ENCODE results near the gene ST8SIA5. TPM values are rescaled to one million over a fixed set of nuclear protein-coding genes. Genes with fewer than 3 reads are reported as not detected.
"Not testable (repeated sequence)": the region's sequence is repeated elsewhere in the genome, so short reads cannot be mapped to it uniquely, and the experiment has no call there.

Gene ST8SIA5, protein sequence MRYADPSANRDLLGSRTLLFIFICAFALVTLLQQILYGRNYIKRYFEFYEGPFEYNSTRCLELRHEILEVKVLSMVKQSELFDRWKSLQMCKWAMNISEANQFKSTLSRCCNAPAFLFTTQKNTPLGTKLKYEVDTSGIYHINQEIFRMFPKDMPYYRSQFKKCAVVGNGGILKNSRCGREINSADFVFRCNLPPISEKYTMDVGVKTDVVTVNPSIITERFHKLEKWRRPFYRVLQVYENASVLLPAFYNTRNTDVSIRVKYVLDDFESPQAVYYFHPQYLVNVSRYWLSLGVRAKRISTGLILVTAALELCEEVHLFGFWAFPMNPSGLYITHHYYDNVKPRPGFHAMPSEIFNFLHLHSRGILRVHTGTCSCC
- not detected in 2 replicates for total RNA-seq (2014; rRNA removed; shearing (Covaris generic))
- polyA plus RNA-seq (2015; cell fraction: cytosol; rRNA removed): 0.11 TPM in 1 of 2 replicates, not detected in the other
- 0.37 TPM in 1 of 2 replicates, not detected in the other for polyA plus RNA-seq (2015; cell fraction: nucleus; rRNA removed)

DNA sequence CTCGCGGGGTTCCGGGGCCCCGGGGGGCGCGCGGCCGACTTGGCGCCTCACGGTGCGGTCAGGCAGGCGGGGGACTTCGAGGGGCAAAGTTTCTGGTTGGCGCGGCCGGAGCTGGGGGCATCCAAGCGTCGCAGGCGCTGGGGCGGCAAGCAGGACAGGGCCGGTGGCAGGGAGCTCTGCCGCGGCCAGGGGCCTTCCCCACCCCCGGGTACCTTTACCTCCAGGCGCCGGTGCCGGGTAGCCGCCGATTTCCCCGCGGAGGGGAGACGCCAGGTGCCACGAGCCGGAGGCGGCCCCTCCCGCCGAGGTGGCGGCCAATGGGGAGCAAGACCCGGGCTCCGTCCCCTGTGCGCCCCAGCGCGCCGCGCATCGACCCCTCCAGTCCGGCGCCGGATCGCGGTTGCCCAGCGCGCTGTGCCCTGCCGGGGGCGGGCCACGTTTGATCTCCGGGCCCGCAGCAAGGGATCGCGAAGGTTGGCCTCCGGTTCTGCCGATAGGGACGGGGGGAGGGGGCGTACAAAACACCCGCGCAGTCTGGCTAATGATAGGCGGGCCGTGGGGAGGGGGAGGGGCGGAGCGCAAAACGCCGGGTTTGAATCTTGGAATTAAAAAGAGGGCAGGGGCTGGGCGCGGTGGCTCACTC, at the start of gene ST8SIA5:
Gene ST8SIA5, minus strand, starts transcription at position 495 of the 643 bp plus-strand sequence. CDS start 545 bp downstream, outside the sequence.
- in situ Hi-C loops (cut with HindIII; ENCODE audit: low pct_unique_long_range_greater_than_20kb, low sequenced_read_pairs): no loop called here
- DNase-seq (ENCODE audit: low read depth, low spot score): no peak

DNA sequence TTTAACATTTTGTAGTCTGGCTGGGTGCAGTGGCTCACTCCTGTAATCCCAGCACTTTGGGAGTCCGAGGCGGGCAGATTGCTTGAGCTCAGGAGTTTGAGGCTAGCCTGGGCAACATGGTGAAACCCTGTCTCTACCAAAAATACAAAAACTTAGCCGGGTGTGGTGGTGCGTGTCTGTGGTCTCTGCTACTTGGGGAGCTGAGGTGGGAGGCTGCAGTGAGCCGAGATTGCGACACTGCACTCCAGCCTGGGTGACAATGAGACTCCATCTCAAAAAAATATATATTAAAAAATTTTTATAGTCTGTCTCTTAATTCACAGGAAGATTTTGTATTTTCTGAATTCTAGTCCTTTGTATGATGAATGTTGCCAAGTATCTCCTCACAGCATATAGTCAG, 39.1 kb upstream of the ST8SIA5 start:
- DNase-seq (ENCODE audit: low read depth, low spot score); in situ Hi-C loops (cut with HindIII; ENCODE audit: low pct_unique_long_range_greater_than_20kb, low sequenced_read_pairs): not testable (repeated sequence)

DNA sequence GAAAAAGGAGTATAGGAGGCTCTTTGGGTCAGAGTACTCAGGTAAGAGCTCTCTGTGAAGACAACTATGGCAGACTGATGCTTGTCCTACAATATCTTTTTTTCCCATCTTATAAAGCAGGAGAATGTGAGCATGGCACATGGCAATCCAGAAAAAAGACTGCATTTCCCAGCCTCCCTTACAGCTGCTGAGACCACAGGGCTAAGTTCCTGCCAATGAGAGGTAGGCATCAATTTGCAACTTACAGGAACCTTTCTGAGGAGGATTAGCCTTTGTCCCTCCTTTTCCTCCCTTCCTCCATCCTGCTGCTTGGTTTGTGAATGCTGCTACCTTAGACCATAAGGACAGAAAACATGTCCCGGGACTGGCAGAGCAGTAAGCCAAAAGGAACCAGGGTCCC, 37.8 kb upstream of the ST8SIA5 start:
- in situ Hi-C loops (cut with HindIII; ENCODE audit: low pct_unique_long_range_greater_than_20kb, low sequenced_read_pairs): no loop called here
- DNase-seq (ENCODE audit: low read depth, low spot score): no peak

DNA sequence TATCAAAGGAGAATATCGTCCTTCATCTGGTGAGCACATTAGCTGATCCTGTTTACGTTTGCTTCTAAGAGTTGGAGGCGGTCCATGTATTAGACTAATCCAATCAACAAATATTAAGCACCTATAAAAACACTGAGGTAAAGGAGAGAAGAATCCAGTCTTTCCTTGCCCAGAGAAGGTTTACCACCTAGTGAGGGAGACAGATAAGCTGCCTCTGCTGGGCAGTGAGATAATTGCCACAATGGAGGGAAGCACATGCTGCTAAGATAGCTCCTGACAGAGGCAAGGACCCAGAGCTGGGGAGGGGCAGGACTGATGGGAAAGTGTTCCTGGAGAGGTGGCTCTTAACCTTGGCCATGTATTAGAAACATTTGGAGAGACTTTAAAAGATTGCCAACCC, 36.7 kb upstream of the ST8SIA5 start:
- in situ Hi-C loops (cut with HindIII; ENCODE audit: low pct_unique_long_range_greater_than_20kb, low sequenced_read_pairs): no loop called here
- peak; percentile 7 for DNase-seq (ENCODE audit: low read depth, low spot score)

- in situ Hi-C loops (cut with HindIII; ENCODE audit: low pct_unique_long_range_greater_than_20kb, low sequenced_read_pairs): no loop called here
- no peak for DNase-seq (ENCODE audit: low read depth, low spot score)
These were observed 32.2 kb upstream of the ST8SIA5 start for GRCh38 chr18:46789088-46789487.

DNA sequence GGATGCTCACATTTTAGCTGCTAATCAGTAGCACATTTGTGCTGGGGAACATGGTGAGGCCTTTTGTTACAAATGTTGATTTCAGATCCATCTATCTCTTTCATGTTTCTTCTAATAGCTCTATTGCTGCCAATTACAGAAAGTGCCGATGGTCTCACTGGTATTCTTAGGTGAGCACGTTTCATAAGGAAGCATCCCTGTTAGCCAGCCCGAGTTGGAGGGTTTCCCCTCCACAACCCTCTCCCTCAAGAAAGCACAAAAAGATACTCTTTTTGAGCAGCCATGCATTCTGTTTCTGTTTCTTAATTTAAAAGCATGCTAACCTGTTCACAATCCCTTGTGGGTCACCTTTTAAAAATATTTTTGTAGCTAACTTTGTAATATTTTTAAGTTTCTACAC, 30.8 kb upstream of the ST8SIA5 start:
- in situ Hi-C loops (cut with HindIII; ENCODE audit: low pct_unique_long_range_greater_than_20kb, low sequenced_read_pairs): no loop called here
- no peak for DNase-seq (ENCODE audit: low read depth, low spot score)

DNA sequence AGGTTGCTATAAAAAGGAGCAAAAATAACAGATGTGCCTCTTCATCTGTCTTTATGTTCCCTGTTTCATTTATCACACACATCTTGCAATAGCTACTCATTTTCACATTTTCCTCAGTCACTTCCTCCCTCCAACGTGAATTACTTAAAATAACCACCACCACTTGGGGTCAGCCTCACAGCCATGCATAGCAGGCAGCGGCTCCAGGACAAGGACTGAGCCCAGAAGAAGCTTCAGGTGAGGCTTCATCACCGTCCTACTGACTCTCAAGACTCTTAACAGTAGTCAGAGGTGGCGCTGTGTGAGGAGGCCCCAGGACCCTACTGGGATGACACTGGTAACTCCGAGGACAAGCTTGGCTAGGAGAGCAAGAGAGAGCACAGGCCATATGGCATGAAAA, 15.5 kb upstream of the ST8SIA5 start:
- no peak for DNase-seq (ENCODE audit: low read depth, low spot score)
- in situ Hi-C loops (cut with HindIII; ENCODE audit: low pct_unique_long_range_greater_than_20kb, low sequenced_read_pairs): no loop called here

DNA sequence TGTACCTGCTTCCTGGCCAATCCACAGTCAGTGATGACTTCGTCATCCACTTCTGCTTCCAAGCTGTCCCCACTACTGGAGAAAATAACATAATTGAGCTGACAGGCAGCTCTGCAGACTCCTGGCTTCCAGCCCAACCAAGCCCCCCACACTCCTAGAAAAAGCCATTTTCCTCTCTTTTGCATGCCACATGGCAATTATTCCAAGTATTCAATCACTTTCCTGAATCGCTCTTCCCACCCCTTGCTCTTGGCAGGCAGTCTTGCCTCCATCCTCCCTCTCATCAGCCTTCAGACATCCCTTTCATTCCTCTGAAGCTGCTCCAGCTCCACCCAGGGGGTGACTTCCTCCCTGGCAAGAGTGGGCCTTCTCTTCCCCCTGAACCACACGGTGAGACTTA, 14.3 kb upstream of the ST8SIA5 start:
- in situ Hi-C loops (cut with HindIII; ENCODE audit: low pct_unique_long_range_greater_than_20kb, low sequenced_read_pairs): no loop called here
- no peak for DNase-seq (ENCODE audit: low read depth, low spot score)

DNA sequence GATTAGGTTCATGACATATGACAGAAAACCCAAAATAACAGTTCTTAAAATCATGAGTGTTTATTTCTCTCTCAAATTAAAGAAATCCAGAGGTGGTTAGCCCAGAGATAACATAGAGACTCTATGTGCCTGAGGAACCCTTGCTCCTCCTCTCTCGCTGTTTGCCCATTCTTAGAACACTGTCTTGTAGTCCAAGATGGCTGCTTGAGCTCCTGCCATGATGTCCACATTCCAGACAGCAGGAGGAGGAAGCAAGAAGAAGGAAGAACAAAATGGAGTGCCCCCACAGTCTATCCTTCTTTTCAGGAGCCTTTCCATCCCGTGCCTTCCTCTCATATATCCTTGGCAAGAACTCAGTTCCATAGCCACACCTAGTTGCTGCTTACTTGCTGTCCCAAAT, 13.9 kb upstream of the ST8SIA5 start:
- in situ Hi-C loops (cut with HindIII; ENCODE audit: low pct_unique_long_range_greater_than_20kb, low sequenced_read_pairs): no loop called here
- DNase-seq (ENCODE audit: low read depth, low spot score): no peak

DNA sequence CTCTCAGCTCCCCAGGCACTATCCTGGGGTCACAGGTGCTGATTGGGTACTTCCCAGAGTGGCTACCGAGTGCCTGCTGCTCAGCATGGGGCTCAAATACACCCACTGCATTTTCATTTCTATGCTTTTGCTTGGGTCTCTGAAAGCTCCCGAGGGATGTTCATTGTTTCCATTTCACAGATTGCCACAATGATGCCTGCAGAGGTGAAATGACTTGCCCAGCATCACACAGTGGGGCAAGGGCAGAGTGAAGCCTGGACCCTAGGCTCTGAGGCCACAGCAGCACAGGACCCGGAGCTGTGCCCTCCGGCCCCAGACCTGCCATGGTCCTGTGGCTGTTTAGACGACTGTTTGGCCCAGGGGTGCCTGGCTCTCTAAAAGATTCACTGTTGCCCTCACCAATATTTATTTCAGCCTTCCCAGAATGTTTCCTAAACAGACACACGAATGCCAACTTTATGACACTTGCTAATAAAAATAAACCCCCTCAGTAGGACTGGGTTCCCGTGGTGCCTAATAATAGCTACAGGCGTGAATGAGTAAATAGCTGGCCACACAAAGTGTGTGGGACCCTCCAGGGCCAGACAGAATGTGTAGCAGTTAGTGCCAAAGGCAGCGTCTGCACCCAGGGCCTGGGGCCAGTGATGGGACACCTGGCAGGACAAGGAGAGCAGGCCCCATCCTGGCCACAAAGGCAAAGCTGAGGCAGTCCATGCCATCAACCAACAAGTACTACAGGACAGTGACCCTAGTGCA, 11.5 kb upstream of the ST8SIA5 start:
- in situ Hi-C loops (cut with HindIII; ENCODE audit: low pct_unique_long_range_greater_than_20kb, low sequenced_read_pairs): no loop called here
- DNase-seq (ENCODE audit: low read depth, low spot score): no peak

GRCh38 chr18:46767217-46767616, 10.4 kb upstream of the ST8SIA5 start:
- in situ Hi-C loops (cut with HindIII; ENCODE audit: low pct_unique_long_range_greater_than_20kb, low sequenced_read_pairs): no loop called here
- no peak for DNase-seq (ENCODE audit: low read depth, low spot score)

DNA sequence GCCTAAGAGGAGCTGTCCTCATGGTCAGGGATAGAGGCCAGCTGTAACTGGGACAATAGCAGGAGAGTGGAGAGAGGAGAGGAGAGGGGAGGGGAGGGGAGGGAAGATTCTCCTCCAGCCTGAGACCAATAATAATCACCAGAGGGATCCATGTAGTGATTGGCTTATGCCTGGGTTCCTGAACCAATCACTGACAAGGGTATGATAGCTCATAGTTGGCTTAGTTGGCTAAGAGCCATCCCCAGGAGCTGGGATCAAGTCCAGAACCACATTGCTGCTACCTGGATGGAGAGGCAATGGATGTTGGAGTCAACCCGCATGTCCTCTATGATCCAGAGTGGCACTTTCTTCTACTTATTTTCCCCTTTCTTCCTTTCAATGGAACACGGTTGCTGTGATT, 7.7 kb upstream of the ST8SIA5 start:
- in situ Hi-C loops (cut with HindIII; ENCODE audit: low pct_unique_long_range_greater_than_20kb, low sequenced_read_pairs): no loop called here
- no peak for DNase-seq (ENCODE audit: low read depth, low spot score)

DNA sequence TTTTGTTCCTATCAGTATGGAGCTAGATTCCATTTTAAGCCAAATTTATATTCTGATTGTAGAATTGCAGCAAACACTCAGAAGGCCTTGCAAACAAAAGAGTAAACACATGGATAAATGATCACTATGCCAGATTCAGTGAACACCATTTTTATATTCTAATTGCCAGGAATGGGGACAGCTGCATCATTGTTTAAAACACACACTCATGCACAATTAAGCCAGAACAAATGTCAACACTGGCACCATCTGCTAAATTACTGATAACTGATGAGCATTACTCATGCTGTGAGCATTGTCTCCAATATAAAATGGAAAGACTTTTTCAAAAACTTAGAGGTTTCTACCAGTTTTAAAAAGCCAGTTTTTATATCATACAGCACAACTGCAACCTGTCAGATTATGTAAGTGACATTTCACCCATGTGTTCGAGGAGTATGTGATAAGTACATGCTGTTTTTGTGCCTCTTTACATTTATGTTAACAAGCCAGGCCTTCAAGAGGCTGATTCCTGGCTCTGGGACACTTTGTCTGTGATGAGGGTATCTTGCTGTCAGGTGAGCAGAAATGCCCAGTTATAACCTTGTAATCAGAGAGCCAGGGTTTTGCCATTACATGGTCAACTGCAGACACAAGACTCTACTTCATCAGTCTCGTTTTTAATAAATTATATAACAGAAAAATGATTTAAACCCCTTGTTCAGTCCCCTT, 4.4 kb upstream of the ST8SIA5 start:
- no peak for DNase-seq (ENCODE audit: low read depth, low spot score)
- in situ Hi-C loops (cut with HindIII; ENCODE audit: low pct_unique_long_range_greater_than_20kb, low sequenced_read_pairs): no loop called here

DNA sequence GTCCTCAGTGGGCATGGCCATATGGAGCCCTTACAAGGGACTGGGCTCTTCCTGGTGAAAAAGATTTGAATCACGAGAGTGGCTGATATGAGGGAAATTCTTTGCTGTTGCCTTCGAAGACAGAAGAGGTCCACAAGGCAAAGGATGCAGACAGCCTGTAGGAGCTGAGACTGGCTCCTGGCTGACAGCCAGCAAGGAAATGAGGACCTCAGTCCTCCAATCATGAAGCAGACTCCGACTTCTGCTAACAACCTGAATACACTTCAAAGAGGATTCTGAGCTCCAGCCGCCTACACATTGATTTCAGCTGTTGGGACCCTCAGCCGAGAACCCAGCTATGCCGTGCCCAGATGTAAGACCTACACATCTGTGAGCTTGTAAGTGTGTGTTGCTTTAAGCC, 3.0 kb upstream of the ST8SIA5 start:
- DNase-seq (ENCODE audit: low read depth, low spot score): no peak
- in situ Hi-C loops (cut with HindIII; ENCODE audit: low pct_unique_long_range_greater_than_20kb, low sequenced_read_pairs): no loop called here

GRCh38 chr18:46756025-46756558, 761 bp downstream of the ST8SIA5 start:
- in situ Hi-C loops (cut with HindIII; ENCODE audit: low pct_unique_long_range_greater_than_20kb, low sequenced_read_pairs): no loop called here
- DNase-seq (ENCODE audit: low read depth, low spot score): no peak

- in situ Hi-C loops (cut with HindIII; ENCODE audit: low pct_unique_long_range_greater_than_20kb, low sequenced_read_pairs): no loop called here
- no peak for DNase-seq (ENCODE audit: low read depth, low spot score)
These were observed 1.4 kb downstream of the ST8SIA5 start for GRCh38 chr18:46755315-46756024.
